T-cell (primary cell): Measurements from ENCODE around the gene ARHGDIG. TPM values are rescaled to one million over a fixed set of nuclear protein-coding genes. Genes with fewer than 3 reads are reported as not detected.
"Not testable (repeated sequence)": the region's sequence is repeated elsewhere in the genome, so short reads cannot be mapped to it uniquely, and the experiment has no call there.

Source experiments
- ATAC-seq, 4 experiments: fragments of 200-7000 bp in 3 of 4; fragments of 150-1000 bp in 1 of 4; cut with Tn5 transposase; replicated peaks in 1 of 4; 1 replicate in 3 of 4; 2 replicates in 1 of 4; pipeline ENCODE4 v1.10.0; 2021; ENCODE audit warnings: moderate library complexity in 3 of 4, mild to moderate bottlenecking in 2 of 4, moderate number of reproducible peaks in 1 of 4
- CTCF ChIA-PET, 2 donors: fragments of 300-600 bp; sonication (Branson Sonifier 250); formaldehyde crosslinking; loops; one replicate each; lab custom pipeline; 2022; ENCODE audit warnings: antibody characterized with exemption in 2 of 2; lab: Charles Lee
- POLR2A ChIA-PET, 2 donors: fragments of 300-600 bp; sonication (Branson Sonifier 250); formaldehyde crosslinking; loops; one replicate each; lab custom pipeline; 2022; ENCODE audit warnings: antibody characterized with exemption in 2 of 2; lab: Charles Lee
- DNase-seq, 35 experiments: peaks; one replicate each; pipeline versions ENCODE4 v3.0.0 to v3.0.0-alpha.2; 2013 to 2023
- H3K27ac ChIP-seq: one replicate; pipeline ENCODE4 v1.5.1; 2013; ENCODE audit warnings: low read length
- H3K27me3 ChIP-seq, 2 experiments: replicated peaks in 1 of 2; 1 replicate in 1 of 2; 2 replicates in 1 of 2; pipeline versions ENCODE4 v1.6.1 to v1.7.0; 2013; ENCODE audit warnings: low read length in 1 of 2, mixed read lengths in 1 of 2; ENCODE audit not compliant: control insufficient read depth in 2 of 2, insufficient read depth in 2 of 2; ENCODE audit errors: extremely low read depth in 1 of 2
- H3K36me3 ChIP-seq, 2 donors: 1 replicate in 1 of 2; 2 replicates in 1 of 2; pipeline versions ENCODE4 v1.6.1 to v1.7.0; 2013; ENCODE audit warnings: low read length in 1 of 2; ENCODE audit not compliant: control insufficient read depth in 2 of 2, insufficient read depth in 1 of 2; ENCODE audit errors: extremely low read depth in 1 of 2
- H3K4me1 ChIP-seq, 2 experiments: 1 replicate in 1 of 2; 2 replicates in 1 of 2; pipeline versions ENCODE4 v1.6.1 to v1.7.0; 2013; ENCODE audit warnings: low read length in 2 of 2, mixed read lengths in 1 of 2; ENCODE audit not compliant: insufficient read depth in 2 of 2, control insufficient read depth in 1 of 2; ENCODE audit errors: extremely low read depth in 1 of 2
- H3K4me3 ChIP-seq, 2 donors: 1 replicate in 1 of 2; 2 replicates in 1 of 2; pipeline versions ENCODE4 v1.5.1 to v1.7.0; 2013; ENCODE audit warnings: mild to moderate bottlenecking in 2 of 2, low read length in 1 of 2, moderate library complexity in 1 of 2; ENCODE audit not compliant: control insufficient read depth in 1 of 2; ENCODE audit errors: extremely low read depth in 1 of 2
- H3K9me3 ChIP-seq: 2 replicates; pipeline ENCODE4 v1.7.0; 2013
- H3K27ac Mint-ChIP-seq, 2 donors: one replicate each; pipeline ENCODE4 v1.8.0; 2020 to 2021; ENCODE audit warnings: mild to moderate bottlenecking in 2 of 2, mixed read lengths in 2 of 2
- H3K27me3 Mint-ChIP-seq, 2 donors: one replicate each; pipeline ENCODE4 v1.8.0; 2021 to 2022; ENCODE audit warnings: mixed read lengths in 2 of 2
- H3K36me3 Mint-ChIP-seq: one replicate; pipeline ENCODE4 v1.8.0; 2021; ENCODE audit warnings: mixed read lengths
- H3K4me1 Mint-ChIP-seq, 3 donors: one replicate each; pipeline ENCODE4 v1.8.0; 2020 to 2022; ENCODE audit warnings: mixed read lengths in 3 of 3, mild to moderate bottlenecking in 1 of 3
- H3K4me3 Mint-ChIP-seq, 3 donors: one replicate each; pipeline ENCODE4 v1.8.0; 2020 to 2022; ENCODE audit warnings: mild to moderate bottlenecking in 3 of 3, mixed read lengths in 3 of 3, moderate library complexity in 3 of 3
- H3K9me3 Mint-ChIP-seq, 3 donors: one replicate each; pipeline ENCODE4 v1.8.0; 2020 to 2022; ENCODE audit warnings: mixed read lengths in 3 of 3
- WGBS: methylation state at CpG from one replicate; pipeline ENCODE4 v1.1.5; 2013; ENCODE audit warnings: missing lambda C conversion rate; ENCODE audit not compliant: insufficient coverage; 5-methylcytosine and 5-hydroxymethylcytosine counted together
- total RNA-seq, 35 experiments: library from RNA in 6 of 35; stranded (reverse) in 6 of 35; fragments of 120-200 nt in 1 of 35; gene quantifications; one replicate each; pipeline versions ENCODE4 v1.2.1 to v1.2.4 and lab custom pipeline; 2013 to 2026

The ARHGDIG gene
- total RNA-seq, 5 donors from 2014 or later (not counting 1 experiment from before 2014, with no cell fraction given), result 0.40 to 1.6 (median 0.59) TPM; not detected in 2

GRCh38 chr16:265711-266110, 14.7 kb upstream of the ARHGDIG start:
- ATAC-seq, result peak in 2 of 4 experiments; percentile 10 to 32
- WGBS, result 81% methylated on average over 12 of the region's 12 CpGs
- CTCF ChIA-PET, result no interaction called here
- Mint-ChIP-seq H3K9me3 (no peaks in the 10 kb centered on the region), H3K4me3 (no peak overlapping the region), H3K27me3 (no peaks in the 10 kb centered on the region), H3K27ac (no peak overlapping the region), H3K36me3 (peaks cover 7% of the 10 kb centered on the region), H3K4me1 (peaks cover 0 to 4% (median 4%) of the 10 kb centered on the region in 3 donors)
- H3K27me3 ChIP-seq, result no peaks in the 10 kb centered on the region
- H3K9me3 ChIP-seq, result no peaks in the 10 kb centered on the region
- no peak overlapping the region for H3K27ac ChIP-seq
- no peak overlapping the region for H3K4me3 ChIP-seq
- POLR2A ChIA-PET, result no interaction called here
- peaks cover 0 to 9% of the 10 kb centered on the region in 2 experiments for H3K4me1 ChIP-seq
- no peak for DNase-seq
- H3K36me3 ChIP-seq, result peaks cover 26 to 35% of the 10 kb centered on the region in 2 donors

DNA sequence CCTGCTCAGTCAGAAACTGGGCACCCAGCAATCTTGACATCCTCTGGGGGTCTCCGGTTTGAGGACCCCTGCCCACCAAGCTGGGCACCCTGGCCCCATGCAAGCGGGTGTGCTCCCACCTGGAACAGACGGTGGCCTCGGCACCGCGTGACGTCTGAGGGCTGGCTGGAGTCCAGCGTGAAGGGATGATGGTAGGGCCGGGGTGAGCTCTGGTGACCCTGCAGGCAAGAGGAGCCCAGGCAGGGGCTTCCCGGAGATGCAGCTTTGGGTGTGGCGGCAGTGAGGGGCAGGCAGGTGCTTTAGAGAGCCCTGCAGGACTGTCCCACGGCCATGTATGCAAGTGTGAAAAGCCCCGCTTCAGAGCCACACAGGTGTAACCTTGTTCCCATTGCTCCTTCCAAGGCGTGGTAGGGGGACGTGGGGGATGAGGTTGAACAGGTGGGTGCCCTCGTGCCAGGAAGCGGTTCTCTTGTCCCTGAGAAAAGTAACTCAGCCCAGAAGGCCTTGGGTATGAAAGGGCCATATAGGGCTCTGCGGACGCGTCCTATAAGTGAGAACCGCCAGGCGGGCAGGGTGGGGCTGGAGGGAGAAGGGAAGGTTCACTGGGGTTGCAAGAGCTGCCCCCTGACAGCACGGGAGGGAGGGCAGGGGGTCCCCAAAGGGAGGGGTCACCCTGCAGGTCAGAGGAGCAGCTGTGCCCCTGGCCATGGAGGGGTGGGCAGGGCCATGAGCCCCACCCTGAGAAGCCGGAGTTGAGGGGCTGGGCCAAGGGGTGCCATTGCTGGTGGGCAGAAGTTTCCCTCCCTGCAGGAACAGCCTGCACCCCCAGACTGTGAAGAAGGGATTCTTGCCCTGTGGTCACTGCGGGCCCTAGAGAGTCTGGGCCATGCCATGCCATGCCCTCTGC, 13.9 kb upstream of the ARHGDIG start:
- H3K27ac Mint-ChIP-seq, result no peak overlapping the region
- H3K9me3 Mint-ChIP-seq, result no peaks in the 10 kb centered on the region
- DNase-seq (no peak), ATAC-seq (no peak)
- Histone ChIP-seq H3K27me3 (peaks cover 0 to 2% of the 10 kb centered on the region in 2 experiments), H3K36me3 (peaks cover 21 to 31% of the 10 kb centered on the region in 2 donors), H3K9me3 (no peaks in the 10 kb centered on the region), H3K4me1 (peaks cover 0 to 9% of the 10 kb centered on the region in 2 experiments), H3K27ac (no peak overlapping the region), H3K4me3 (no peak overlapping the region)
- WGBS, result 94% methylated on average over 22 of the region's 25 CpGs
- H3K4me3 Mint-ChIP-seq, result no peak overlapping the region
- peaks cover 0 to 4% (median 4%) of the 10 kb centered on the region in 3 donors for H3K4me1 Mint-ChIP-seq
- CTCF ChIA-PET, result no interaction called here
- H3K27me3 Mint-ChIP-seq, result no peaks in the 10 kb centered on the region
- H3K36me3 Mint-ChIP-seq, result peaks cover 5% of the 10 kb centered on the region
- POLR2A ChIA-PET, result no interaction called here

DNA sequence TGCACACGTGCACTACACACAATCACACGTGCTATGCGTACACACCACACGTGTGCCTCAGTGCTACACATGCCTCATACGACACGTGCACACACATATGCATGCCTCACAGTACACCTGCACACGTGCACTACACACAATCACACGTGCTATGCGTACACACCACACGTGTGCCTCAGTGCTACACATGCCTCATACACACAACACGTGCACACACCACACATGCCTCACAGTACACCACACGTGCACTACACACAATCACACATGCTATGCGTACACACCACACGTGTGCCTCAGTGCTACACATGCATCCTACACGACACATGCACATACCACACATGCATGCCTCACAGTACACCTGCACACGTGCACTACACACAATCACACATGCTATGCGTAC, 12.8 kb upstream of the ARHGDIG start:
- H3K4me3 ChIP-seq, POLR2A ChIA-PET, H3K4me1 ChIP-seq, CTCF ChIA-PET, H3K27ac ChIP-seq, H3K27ac Mint-ChIP-seq, H3K27me3 Mint-ChIP-seq, H3K27me3 ChIP-seq, H3K4me1 Mint-ChIP-seq, H3K4me3 Mint-ChIP-seq, H3K36me3 Mint-ChIP-seq, H3K9me3 Mint-ChIP-seq, H3K9me3 ChIP-seq, DNase-seq, ATAC-seq: not testable (repeated sequence)
- WGBS, result 94% methylated on average over 15 of the region's 17 CpGs
- peaks cover 12 to 20% of the 10 kb centered on the region in 2 donors for H3K36me3 ChIP-seq

DNA sequence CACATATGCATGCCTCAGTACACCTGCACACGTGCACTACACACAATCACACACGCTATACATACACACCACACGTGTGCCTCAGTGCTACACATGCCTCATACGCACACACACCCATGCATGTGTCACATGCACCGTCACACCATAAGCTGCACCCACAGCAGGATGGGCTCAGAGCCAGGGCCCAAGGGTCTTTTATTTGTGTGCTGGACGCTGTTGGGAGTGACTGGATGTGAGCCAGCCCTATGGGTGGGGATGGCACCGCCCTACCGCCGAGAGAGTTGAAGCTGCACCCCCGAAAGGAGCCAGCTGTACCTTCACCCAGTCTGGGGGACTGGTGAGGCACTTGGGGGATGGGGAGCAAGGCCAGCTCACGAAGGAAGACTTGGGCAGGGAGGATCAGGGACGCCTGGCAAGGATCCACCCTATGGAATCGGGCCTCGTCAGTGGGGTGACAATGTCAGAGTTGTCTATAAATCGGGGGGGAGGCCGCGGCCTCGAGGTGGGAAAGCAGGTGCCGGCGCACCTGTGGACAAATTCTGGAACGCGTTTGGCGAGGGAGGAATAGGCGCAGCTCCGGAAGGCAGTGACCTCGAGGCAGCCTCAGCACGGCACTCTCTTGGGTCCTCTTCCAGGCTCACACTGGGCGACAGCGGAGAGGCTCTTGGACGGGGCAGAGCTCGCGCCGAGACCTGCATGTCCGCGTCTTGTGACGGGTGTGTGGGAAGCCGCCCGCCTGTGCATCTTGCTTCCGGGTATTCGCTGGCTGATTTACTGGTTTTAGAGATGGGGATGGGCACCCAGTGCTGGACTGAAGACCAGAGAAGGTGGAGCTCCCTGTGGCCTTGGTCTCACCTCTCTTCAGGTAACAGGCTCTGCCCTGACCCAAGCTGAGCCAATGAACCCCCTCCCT, 12.0 kb upstream of the ARHGDIG start:
- Histone ChIP-seq H3K36me3 (peaks cover 7 to 15% of the 10 kb centered on the region in 2 donors), H3K4me3 (no peak overlapping the region), H3K4me1 (peaks cover 0 to 9% of the 10 kb centered on the region in 2 experiments), H3K27ac (no peak overlapping the region), H3K27me3 (peaks cover 0 to 14% of the 10 kb centered on the region in 2 experiments), H3K9me3 (no peaks in the 10 kb centered on the region)
- Mint-ChIP-seq H3K4me1 (peaks cover 0 to 6% (median 4%) of the 10 kb centered on the region in 3 donors), H3K27ac (no peak overlapping the region), H3K4me3 (no peak overlapping the region), H3K27me3 (no peaks in the 10 kb centered on the region), H3K9me3 (no peaks in the 10 kb centered on the region), H3K36me3 (no peaks in the 10 kb centered on the region)
- 87% methylated on average over 35 of the region's 40 CpGs for WGBS
- DNase-seq, result no peak
- ChIA-PET POLR2A (no interaction called here), CTCF (no interaction called here)
- ATAC-seq, result no peak

DNA sequence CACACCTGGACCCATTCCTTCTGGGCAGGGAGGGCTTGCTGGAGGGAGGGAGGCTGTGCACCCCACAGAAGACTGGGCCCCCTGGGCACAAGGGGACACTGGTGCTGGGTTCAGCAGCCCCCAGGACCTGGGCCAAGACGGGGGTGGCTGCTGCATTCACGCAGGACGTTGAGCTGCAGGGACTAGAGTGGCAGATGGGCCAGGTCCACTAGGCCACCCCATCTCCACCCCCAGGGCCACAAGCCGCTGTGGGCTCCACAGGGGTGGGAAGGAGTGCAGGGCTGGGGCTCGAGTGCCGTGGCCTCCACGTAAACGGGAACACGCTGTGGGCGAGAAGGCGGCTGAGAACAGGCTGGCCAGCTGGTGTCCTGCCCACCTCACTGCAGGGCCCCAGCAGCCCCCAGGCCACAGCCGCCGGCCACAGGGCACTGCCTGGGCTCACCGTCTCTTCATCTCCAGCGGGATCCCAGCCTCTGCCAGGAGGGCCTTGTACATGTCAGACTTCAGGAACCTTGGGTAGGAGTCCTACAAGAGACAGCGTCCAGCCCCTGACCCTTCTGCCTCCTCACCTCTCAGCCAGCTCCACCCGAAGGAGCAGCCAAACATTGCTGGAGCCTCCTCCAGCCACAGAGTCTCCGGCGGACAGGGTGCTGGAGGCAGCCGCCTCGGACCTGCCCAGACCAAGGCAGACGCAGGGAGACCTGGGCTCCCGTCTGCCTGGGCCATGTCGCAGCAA, 11.2 kb upstream of the ARHGDIG start:
- Mint-ChIP-seq H3K9me3 (no peaks in the 10 kb centered on the region), H3K27ac (no peak overlapping the region), H3K36me3 (no peaks in the 10 kb centered on the region), H3K4me1 (peaks cover 0 to 6% (median 4%) of the 10 kb centered on the region in 3 donors), H3K4me3 (no peak overlapping the region), H3K27me3 (no peaks in the 10 kb centered on the region)
- peaks cover 4 to 8% of the 10 kb centered on the region in 2 donors for H3K36me3 ChIP-seq
- H3K4me3 ChIP-seq, result no peak overlapping the region
- H3K27ac ChIP-seq, result no peak overlapping the region
- ATAC-seq (no peak), DNase-seq (no peak)
- ChIA-PET POLR2A (no interaction called here), CTCF (no interaction called here)
- H3K4me1 ChIP-seq, result peaks cover 0 to 9% of the 10 kb centered on the region in 2 experiments
- H3K9me3 ChIP-seq, result no peaks in the 10 kb centered on the region
- peaks cover 0 to 21% of the 10 kb centered on the region in 2 experiments for H3K27me3 ChIP-seq
- 93% methylated on average over 20 of the region's 24 CpGs for WGBS
